B cell (primary cell): ENCODE data around the gene HLA-C.

ENCODE experiments used
- EZH2 ChIP-seq: IDR thresholded peaks from 2 replicates; pipeline ENCODE4 v1.6.1; 2012; ENCODE audit warnings: borderline replicate concordance, low read depth, mild to moderate bottlenecking, moderate library complexity, low read length; ENCODE audit not compliant: insufficient read depth, poor library complexity, severe bottlenecking
- TF ChIP-seq, protein P1 (sequence below): fragments of 200-600 bp; IDR thresholded peaks from one replicate; pipeline ENCODE4 v1.8.0; 2022; ENCODE audit warnings: antibody characterized with exemption, mild to moderate bottlenecking

DNA sequence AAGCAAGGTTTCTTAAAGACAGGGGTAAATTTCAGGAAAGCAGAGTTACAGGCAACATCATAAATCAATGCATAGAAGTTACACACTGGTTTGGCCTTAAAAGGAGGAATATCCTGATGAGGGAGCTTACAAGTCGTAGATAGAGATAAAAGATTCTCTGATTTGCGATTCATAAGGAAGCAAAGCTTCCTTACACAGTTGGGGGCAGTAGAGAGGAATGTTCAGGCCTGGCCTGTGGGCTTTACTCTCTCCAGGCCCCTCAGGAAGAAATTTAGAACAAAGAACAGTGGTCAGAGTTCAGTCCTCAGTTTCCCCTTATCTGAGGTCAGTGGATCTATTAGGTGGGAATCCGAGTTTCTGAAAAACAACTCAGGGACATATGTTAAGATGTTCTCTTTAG is 19.3 kb downstream of the HLA-C start:
- no peak for TF ChIP-seq EZH2
- TF ChIP-seq, protein P1, sequence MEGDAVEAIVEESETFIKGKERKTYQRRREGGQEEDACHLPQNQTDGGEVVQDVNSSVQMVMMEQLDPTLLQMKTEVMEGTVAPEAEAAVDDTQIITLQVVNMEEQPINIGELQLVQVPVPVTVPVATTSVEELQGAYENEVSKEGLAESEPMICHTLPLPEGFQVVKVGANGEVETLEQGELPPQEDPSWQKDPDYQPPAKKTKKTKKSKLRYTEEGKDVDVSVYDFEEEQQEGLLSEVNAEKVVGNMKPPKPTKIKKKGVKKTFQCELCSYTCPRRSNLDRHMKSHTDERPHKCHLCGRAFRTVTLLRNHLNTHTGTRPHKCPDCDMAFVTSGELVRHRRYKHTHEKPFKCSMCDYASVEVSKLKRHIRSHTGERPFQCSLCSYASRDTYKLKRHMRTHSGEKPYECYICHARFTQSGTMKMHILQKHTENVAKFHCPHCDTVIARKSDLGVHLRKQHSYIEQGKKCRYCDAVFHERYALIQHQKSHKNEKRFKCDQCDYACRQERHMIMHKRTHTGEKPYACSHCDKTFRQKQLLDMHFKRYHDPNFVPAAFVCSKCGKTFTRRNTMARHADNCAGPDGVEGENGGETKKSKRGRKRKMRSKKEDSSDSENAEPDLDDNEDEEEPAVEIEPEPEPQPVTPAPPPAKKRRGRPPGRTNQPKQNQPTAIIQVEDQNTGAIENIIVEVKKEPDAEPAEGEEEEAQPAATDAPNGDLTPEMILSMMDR: no peak
